ENCODE measurements around the gene NUAK1.

GRCh38 chr12:106048016-106048415 lies 90.7 kb downstream of the NUAK1 start:
- TF ChIP-seq, protein P1, sequence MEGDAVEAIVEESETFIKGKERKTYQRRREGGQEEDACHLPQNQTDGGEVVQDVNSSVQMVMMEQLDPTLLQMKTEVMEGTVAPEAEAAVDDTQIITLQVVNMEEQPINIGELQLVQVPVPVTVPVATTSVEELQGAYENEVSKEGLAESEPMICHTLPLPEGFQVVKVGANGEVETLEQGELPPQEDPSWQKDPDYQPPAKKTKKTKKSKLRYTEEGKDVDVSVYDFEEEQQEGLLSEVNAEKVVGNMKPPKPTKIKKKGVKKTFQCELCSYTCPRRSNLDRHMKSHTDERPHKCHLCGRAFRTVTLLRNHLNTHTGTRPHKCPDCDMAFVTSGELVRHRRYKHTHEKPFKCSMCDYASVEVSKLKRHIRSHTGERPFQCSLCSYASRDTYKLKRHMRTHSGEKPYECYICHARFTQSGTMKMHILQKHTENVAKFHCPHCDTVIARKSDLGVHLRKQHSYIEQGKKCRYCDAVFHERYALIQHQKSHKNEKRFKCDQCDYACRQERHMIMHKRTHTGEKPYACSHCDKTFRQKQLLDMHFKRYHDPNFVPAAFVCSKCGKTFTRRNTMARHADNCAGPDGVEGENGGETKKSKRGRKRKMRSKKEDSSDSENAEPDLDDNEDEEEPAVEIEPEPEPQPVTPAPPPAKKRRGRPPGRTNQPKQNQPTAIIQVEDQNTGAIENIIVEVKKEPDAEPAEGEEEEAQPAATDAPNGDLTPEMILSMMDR (IDR thresholded peaks at IDR 0.05), result no peak
- no peak for TF ChIP-seq POLR2A (IDR thresholded peaks at IDR 0.05)
